Measurements from ENCODE around the gene HPCAL1.
"Not testable (repeated sequence)": the region's sequence is repeated elsewhere in the genome, so short reads cannot be mapped to it uniquely, and the experiment has no call there.

HPCAL1 gene

DNA sequence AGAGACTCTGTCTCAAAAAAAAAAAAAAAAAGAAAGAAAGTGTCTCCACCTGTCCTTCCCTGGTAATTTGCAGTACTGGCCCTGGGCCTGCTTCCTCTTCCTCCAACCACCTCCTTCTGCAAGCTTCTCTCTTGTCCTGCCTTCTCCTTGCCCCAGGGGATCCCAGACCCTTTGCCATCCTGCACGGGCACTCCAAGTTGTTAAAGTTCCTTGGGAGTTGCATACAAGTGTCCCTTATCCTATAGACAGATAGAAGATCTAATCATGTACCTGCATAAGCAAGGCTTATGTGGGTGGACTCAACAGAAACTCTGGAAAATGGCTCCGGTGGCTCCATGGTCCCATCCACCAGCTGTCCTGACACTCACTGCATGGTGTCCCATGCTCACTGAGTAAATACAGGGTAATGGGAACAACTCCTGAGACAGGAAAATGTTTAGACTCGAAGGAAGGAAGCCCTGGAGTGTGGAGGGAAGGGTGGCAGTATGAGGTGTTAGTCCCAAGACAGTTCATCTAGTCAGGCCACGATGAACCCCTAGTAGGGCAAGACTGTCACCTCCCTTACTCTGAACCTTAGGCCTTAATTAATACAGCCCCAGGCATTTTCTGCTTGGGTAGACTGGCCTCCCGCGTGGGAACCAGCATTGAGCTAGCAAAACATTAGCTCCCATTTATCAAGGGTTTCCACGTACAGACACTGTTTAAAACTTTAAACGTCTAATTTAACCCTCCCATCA, 128.3 kb downstream of the HPCAL1 start:
- DNase-seq = no peak

DNA sequence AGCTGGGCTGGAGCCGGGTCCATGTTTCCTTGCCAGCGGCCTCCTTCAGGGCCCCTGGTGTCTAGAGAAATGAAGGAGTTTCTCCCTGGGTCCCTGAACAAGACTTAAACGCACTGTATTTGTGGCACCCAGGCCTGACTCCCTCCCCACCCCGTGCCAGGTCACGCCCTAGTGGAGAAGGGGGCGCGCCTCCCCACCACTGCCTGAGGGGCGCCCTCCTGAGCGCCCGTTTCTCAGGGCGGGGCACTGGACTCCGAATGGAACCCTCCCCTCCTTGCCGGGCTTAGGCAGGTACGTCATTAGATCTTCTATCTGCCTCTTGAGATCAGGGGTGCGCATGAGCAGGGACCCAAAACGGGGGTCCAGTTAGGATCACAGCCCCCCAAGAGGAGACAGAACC, 129.1 kb downstream of the HPCAL1 start:
- DNase-seq = no peak

DNA sequence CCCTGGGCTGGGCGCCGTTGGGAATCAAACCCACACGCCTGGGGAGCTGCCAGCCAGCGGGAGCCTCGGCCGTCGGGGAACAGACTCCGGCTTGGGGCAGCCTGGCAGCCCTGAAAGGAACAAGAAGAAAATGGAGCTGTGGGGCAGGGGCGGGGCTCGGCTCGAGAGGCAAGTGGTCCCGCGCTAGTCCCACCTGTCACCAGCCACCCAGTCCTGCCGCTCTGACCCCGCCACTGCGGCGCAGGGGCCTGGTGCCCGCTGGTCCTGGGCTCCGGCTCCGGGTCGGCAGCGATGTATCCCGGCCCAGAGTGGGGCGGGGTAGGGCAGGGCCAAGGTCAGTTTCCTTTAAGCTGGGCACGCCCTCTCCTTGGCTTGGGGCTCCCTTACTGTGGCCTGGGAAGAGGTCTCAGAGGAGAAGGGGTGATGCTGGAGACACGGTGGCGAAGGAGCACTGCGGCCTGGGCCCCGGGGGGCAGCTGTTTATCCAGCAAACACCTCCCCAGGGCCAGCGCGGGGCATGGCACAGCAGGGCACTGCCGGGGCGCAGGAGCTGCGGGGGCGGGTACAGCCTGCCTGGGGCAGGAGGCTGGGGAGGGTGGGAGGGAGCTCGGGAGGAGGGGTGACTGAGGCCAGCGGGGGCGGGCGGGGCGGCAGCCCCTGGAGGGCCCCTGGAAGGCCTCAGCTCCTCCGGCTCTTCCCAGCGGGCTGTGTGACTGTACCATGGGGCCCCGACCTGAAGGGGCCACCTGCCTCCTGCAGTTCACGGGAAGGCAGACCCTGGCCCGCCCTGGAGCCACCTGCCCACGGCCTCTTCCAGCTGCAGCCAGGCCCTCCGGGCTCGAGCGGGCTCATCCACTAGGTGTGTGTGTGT, 129.8 kb downstream of the HPCAL1 start:
- DNase-seq = peak; percentile 25

DNA sequence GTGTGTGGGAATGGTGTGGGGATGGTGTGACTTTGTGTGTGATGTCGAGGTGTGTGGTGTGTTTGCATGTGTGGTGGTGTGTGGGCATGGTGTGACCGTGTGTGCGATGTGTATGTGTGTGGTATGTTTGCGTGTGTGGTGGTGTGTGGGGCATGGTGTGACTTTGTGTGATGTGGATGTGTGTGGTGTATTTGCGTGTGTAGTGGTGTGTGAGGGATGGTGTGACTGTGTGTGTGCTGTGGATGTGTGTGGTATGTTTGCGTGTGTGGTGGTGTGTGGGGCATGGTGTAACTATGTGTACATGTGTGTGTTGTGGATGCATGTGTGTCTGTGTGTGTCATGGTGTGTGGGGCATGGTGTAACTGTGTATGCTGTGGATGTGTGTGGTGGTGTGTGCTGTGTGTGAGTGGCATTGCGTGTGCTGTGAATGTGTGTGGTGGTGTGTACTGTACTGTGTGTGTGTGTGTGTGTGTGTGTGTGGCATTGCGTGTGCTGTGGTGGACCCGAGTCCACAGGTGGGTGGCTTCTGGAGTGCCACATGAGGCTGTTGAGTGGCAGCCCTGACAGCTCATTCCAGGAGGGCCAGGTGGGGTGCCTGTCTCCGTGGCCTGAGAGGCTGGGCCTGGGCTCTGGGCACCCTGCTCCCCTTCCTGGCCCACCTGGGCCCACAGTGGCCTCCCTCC, 130.7 kb downstream of the HPCAL1 start:
- DNase-seq = no peak

DNA sequence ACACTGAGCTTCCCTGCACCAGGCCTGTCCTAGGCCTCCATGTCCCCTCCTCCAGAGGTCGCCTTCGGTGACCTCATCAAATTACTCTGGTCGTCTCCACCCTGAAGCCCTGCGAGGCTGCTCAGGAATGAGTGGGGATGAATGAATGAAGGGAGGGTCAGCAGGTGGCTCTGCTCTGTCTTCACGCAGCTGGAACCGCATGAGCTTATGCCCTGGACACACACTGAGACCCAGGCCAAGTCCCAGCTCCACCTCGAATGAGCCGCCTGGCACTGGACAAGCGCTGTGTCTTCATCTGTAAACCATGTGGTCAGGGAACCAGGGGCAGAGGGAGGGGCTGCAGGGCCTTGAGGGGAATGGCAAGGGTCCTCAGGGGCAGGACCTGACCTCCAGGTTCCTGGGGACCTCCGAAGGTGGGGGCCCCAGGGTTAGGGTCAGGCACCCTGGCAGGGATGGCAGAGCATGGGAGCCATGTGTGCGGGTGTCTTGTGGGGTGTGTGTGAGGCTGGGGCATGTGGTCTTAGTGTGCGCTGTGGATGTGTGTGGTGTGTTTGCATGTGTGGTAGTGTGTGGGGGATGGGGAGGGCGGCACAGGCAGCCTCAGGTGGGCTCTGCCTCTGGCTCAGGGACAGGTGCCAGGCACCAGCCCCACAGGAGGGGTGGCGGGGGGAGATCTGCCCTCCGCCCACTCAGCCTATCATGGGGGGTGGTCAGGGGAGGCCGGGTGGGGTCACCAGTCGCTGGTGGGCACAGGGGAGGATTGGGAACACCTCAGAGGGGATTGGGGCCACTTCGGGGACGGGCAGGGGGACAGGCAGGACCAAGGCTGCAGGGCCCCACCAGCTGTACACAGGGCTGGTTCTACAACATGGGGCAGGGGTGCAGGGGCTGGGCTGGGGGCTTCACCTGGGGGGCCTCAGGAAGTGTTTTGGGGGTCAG, 131.5 kb downstream of the HPCAL1 start:
- DNase-seq = no peak

DNA sequence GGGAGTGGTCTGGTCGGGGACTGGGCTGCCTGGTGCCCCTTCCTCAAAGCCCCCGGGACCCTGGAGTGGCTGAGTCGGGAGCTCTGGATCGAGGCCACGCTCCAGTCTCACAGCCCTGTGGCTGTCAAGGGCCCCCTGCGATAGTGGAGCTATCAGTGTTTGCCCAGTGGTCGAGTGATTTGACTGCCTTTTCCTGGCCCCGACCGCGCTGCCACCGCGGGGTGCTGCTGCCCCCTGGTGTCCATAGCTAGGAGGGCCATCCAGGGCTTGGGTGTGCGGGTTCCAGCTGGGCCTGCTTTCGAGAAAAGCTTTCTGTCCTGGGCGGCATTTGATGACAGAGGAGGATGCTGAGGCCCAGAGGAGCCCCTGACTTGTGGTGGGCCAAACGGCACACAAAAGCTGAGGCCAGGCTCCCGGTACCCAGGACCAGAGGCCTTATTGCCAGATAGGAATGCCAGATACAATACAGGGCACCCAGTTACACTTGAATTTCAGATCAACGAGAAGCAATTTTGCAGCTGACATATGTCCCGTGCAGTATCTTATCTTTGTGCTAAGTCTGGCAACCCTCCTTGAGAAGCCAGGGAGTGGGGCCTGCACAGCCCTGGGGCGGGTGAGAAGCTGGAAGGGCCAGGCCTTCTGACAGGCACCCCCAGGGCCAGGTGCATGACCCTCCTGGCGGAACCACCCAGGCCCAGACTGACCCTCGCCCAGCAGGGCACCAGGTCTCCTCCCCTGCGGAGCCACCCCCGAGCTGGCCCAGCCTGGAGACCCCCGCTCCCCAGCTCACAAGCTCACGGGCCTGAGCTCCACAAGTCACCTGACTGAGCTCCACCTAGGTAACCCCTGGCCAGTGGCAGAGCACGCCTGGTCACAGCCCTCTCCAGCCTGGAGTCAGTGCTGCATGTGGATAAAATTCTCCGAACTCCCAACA, 132.4 kb downstream of the HPCAL1 start:
- DNase-seq = peak; percentile 75

DNA sequence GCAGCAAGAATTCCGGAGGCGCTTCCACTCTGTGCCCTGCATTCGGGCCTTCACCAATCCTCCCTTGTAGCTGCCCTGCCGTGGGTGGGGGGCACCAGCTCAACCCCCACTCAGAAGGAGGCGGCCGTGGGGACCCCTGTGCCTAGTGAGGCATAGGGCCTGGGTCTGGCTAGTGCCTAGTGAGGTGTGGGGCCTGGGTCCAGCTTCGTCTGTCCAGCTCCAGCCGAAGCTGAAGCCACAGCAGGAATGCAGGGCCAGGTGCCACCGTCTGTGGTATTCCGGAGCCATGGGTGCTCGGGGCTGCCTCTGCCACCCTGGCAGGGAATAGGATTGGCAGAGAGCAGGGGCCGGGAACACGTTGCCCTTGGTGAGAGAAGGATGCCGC, 133.1 kb downstream of the HPCAL1 start:
- DNase-seq = no peak

DNA sequence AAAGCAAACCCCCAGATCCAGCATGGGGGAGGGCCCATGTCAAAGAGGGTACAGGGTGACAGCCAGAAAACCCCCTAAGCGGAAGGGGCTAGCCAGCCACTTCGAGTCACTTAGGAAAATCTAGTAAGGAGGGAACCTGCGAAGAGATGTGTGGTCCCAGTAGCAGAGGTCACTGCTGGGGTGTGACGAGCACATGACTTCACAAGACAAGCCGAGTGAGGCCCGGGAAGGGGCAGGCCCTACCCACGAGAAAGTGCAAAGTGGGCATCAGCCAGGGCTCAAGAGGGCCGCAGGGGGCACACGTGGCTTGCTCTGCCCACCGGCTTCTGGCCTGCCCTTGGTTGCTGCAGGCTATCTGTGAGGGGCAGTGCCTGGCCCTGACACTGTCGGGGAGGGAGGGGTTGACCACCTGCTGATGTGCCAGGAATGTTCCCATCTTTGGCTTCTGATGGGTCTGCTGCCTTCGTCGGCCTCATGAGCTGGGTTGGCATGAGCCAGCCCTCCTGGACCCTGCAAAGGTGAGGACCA, 133.9 kb downstream of the HPCAL1 start:
- DNase-seq = no peak

DNA sequence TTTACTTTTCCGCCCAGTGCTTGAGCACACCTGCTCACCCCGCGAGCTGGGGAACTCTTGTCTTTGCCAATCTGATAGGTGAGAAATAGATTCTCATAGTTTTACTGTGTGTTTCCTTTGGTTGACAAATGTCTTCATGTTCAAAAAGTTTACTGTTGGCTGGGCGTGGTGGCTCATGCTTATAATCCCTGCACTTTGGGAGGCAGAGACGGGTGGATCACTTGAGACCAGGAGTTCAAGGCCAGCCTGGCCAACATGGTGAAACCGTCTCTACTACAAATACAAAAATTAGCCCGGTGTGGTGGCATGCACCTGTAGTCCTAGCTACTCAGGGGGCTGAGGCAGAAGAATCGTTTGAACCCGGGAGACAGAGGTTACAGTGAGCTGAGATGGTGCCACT, 135.1 kb downstream of the HPCAL1 start:
- DNase-seq = no peak

DNA sequence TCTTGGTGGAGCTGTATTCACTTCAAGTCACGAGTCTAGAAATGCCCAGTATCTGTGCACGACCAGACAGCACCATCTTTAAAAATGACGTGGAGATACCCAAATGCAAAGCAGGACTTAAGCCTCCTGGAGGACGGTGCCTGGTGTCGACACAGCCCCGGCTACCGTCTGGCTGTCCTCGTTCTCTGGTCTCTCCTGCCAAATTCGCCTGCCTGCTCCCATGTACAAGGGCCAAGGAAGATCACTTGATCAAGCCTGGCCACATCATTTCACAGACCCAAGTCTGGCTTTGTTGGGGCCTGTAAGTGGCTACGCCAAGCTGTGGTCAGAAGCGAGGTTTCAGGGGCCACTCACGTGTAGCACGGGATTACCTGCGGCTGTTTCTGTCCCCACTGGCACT, 136.0 kb downstream of the HPCAL1 start:
- DNase-seq = no peak

DNA sequence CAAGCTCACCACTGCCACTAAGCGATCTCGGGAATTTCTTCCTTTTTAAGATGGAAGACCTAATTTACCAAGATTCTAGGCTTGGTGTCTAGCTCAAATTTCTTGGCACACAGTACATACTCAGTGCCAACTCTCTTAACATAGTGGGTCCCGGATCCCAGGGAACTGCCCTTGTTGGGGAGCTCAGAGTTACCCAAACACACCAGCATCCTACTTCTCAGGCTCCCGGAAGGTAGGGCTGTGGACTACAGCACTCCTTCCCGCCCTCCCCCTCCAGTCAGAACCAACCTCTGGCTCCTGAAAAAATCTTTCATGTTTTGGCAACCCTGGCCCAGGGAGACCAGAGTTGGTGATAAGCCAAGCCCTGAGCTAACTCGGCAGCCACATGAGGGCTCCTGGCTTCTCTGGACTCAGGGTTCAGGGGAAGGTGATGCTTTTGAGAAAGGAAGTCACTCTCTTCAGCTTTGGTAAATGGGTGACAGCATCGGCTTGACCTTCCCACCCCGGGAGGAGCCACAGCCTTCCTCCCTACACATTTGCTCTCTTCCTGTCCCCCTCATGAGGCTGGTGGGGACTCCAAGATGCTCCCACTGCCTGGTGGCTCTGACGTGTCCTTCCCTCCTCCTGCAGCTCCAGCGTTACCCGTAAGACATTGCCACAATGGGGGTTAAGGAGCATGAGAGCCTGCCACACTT, 136.6 kb downstream of the HPCAL1 start:
- DNase-seq = no peak

DNA sequence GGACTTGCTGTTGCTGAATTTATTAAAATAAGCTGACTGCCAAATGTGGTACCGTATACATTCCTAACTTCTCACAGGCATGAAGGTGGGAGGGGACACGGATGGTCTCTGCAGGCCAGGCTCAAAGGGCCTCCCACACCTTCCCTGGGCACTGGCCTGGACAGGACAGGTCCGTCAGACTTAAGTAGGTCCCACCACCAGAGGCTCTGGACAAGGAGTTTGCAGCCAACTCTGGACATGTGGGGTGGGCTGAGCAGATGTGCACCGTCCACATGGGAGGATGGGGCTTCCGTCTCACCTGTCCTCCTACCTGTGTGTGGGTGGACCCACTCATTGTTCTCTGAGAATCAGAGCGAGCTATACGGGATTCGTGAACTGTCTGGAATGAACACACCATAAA, 137.3 kb downstream of the HPCAL1 start:
- no peak for DNase-seq

DNA sequence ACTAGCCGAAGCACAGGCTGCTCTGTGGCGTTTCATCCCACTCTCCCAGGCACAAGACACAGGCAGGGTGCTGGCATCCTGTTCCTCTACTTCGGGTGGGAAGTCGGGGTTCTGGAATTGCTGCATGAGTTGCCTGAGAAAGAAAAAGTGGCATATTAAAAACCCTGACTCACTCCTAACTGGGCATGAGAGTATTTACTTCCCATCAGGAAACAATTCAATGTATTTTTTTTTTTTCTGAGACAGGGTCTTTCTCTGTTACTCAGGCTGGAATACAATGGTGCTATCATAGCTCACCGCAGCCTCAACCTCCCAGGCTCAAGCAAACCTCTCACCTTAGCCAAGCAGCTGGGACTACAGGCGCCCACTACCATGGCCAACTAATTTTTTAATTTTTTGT, 138.0 kb downstream of the HPCAL1 start:
- DNase-seq = no peak

DNA sequence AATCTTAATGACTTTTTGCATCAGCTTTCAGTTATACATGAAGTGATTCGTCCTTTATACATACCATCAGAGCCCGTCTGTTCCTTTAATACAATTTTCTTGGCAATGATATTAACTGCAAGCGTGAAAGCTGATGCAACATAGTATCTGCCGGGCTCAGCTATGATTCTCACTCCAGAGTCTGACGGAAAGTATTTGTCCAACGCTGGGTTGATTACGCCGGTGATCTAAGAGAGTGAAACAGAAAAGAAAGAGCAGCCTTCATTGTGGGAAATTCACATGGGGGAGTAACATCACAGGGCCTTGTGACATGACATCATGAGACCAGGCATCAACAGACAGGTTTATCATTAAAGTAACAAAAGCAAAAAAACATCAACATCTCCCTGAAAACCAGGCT, 139.2 kb downstream of the HPCAL1 start:
- no peak for DNase-seq

DNA sequence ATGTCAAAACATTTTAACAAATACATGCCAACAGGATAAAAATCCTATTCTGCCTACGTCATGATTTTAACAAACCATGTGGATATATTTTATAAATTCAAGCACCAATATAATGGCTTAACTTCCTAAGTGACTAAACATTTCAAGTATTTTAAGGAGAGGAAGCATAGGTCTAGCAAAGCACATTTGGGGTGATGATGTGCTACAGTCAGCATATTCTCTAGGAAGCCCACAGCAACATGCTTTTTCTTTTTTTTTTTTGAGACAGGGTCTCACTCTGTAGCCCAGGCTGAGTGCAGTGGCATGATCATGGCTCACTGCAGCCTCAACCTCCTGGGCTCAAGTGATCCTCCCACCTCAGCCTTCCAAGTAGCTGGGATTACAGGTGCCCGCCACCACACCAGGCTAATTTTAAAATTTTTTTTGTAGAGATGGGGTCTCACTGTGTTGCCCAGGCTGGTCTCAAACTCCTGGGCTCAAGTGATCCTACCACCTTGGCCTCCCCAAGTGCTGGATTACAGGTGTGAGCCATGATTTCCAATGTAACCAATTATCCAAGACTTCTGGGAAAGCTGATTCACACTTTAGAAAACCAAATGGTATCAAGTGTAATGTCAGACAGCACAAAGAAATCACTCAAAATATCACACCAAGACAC, 139.9 kb downstream of the HPCAL1 start:
- not testable (repeated sequence) for DNase-seq

DNA sequence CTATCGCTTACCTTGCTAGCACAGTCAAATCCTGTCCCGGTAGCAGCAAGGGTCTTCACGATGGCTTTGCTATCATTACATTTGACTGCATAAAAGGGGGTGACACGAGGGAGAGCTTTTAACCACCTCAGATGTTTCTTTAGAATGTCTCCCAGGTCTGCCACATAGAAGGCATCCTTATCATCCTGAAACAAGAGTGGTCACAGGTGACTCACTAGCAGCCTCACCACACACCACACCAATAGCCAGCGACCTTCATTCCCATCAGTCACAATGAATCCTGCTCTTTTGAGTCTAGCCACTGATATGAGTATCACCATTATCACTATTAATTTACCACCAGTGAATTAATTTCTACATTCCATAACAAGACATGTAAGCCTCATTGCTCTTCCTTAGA, 141.8 kb downstream of the HPCAL1 start:
- DNase-seq = peak; percentile 57

DNA sequence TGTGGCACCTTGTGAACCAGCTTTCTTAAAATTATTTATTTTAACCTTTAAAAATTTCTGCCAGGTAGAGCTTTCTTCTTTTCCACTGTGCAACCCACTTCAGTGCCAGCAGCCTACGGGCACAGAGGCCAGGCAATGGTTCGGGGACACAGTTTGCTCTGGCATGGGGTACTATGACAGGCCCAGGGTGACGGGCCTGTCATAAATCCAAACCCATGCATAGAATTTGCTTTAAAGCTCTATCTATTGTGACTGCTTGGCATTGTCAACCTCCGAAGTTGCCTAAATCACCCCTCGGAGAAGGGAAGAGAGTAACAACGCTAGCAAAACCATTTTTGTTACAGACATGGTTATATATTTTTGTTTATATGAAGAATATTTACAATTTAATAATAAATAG, 143.9 kb downstream of the HPCAL1 start:
- no peak for DNase-seq

DNA sequence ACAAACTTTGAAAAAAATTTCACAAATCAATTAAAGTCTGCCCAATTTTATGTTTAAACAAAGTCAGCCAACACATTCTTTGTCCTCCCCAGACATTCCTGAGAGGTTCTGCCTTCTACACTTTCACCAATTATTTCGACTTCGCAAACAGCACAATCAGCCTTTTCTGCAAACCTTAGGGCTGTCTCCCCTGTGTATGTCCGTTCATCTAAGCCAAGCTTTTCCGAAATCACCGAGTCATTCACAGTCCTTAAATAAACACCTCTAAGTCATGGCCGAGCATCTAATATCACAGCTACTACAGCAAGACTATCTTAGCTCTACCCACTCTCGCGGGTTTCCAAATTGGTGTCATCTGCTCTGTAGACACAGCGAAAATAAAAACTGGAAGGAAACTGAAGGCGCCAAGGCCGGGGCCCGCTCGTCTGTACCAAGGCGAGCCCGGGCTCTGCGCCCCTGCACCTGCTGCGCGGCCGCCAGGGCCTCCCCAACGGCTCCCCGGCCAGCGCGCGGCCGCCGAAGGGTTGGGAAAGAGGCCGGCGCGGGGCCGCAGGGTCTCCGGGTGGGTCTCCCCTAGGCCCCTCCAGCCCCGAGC, 144.7 kb downstream of the HPCAL1 start:
- DNase-seq = peak; percentile 56

DNA sequence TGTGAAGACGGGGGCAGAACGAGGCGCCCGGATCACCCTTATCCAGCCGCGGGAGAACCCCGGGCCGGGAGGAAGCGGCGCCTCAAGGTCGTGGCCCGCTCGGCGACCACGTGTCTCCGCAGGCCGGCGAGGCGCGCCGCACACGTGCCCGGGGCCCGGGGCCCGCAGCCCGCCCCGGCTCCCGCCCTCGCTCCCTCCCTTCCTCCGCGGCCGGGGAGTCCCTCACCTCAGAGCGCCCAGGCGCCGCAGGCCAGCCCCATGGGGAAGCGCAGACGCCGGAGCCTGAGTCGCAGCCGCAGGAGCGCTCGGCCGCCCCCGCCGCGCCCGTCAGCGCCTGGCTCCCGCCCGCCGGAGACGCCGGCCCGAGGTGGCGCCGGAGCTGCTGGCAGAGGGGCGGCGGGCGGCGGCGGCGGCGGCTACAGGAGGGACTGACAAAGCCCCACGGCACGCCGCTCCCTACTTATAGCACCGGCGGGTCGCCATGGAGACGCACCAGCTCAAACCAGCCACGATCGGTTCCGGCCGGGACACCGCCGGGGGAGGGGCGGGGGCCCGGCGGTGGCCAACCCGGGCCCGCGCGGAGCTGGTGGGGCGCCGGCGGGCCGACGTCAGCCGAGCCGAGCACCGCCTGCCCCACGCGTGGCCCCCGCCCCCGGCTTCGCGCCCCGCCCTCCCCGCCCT, 145.3 kb downstream of the HPCAL1 start, which contains the start of gene ODC1:
ODC1 (minus strand) TSS at position 433 of the 681 bp plus-strand sequence. CDS start 3,295 bp downstream, outside the sequence.
- DNase-seq = peak; percentile 98
